Measurements from ENCODE around the gene CRADD. TPM values are rescaled to one million over a fixed set of nuclear protein-coding genes. Genes with fewer than 3 reads are reported as not detected.
"Not testable (repeated sequence)": the region's sequence is repeated elsewhere in the genome, so short reads cannot be mapped to it uniquely, and the experiment has no call there.

Gene CRADD
- total RNA-seq, 1 experiment from 2014 or later: 18.3 TPM

GRCh38 chr12:93781961-93782360 lies 104.8 kb downstream of the CRADD start:
- not testable (repeated sequence) for DNase-seq; H3K9ac ChIP-seq (ENCODE audit: low read length); H3K27ac ChIP-seq (ENCODE audit: low read length); H3K4me2 ChIP-seq (ENCODE audit: low read depth, low read length, poor library complexity, severe bottlenecking); H3K36me3 ChIP-seq (ENCODE audit: insufficient read depth, low read length); H3K9me3 ChIP-seq (ENCODE audit: low read length); H3K4me3 ChIP-seq (ENCODE audit: low read length); H4K20me1 ChIP-seq (ENCODE audit: insufficient read depth, low read depth, low read length); H3K27me3 ChIP-seq (ENCODE audit: low read length); H2AFZ ChIP-seq (ENCODE audit: low read length); H3K79me2 ChIP-seq (ENCODE audit: low read length); H3K9me2 ChIP-seq (replicated peaks; ENCODE audit: insufficient read depth, low read length)
- H3K4me1 ChIP-seq (ENCODE audit: low read length): peaks cover 19% of the 10 kb centered on the region

- no peak for DNase-seq
- no peak overlapping the region for H3K27ac ChIP-seq (ENCODE audit: low read length)
- no peak overlapping the region for H3K4me3 ChIP-seq (ENCODE audit: low read length)
- no peaks in the 10 kb centered on the region; the same call in 1 of the 2 replicates for H3K36me3 ChIP-seq (ENCODE audit: insufficient read depth, low read length)
- no peaks in the 10 kb centered on the region for H3K9me3 ChIP-seq (ENCODE audit: low read length)
- H3K27me3 ChIP-seq (ENCODE audit: low read length): no peaks in the 10 kb centered on the region
- no peak overlapping the region for H2AFZ ChIP-seq (ENCODE audit: low read length)
- H3K4me2 ChIP-seq (ENCODE audit: low read depth, low read length, poor library complexity, severe bottlenecking): no peak overlapping the region
- H3K9ac ChIP-seq (ENCODE audit: low read length): no peak overlapping the region
- H3K9me2 ChIP-seq (replicated peaks; ENCODE audit: insufficient read depth, low read length): no peaks in the 10 kb centered on the region
- H3K4me1 ChIP-seq (ENCODE audit: low read length): peaks cover 19% of the 10 kb centered on the region
- no peaks in the 10 kb centered on the region for H4K20me1 ChIP-seq (ENCODE audit: insufficient read depth, low read depth, low read length)
- no peaks in the 10 kb centered on the region for H3K79me2 ChIP-seq (ENCODE audit: low read length)
These were observed 105.7 kb downstream of the CRADD start for GRCh38 chr12:93782853-93783252.

GRCh38 chr12:93783832-93784231 lies 106.7 kb downstream of the CRADD start:
- no peak overlapping the region for H3K9ac ChIP-seq (ENCODE audit: low read length)
- DNase-seq: no peak
- no peak overlapping the region for H2AFZ ChIP-seq (ENCODE audit: low read length)
- no peaks in the 10 kb centered on the region for H3K27me3 ChIP-seq (ENCODE audit: low read length)
- no peaks in the 10 kb centered on the region; the same call in 1 of the 2 replicates for H3K36me3 ChIP-seq (ENCODE audit: insufficient read depth, low read length)
- no peaks in the 10 kb centered on the region for H3K79me2 ChIP-seq (ENCODE audit: low read length)
- H4K20me1 ChIP-seq (ENCODE audit: insufficient read depth, low read depth, low read length): no peaks in the 10 kb centered on the region
- no peak overlapping the region for H3K27ac ChIP-seq (ENCODE audit: low read length)
- no peaks in the 10 kb centered on the region for H3K9me3 ChIP-seq (ENCODE audit: low read length)
- no peak overlapping the region for H3K4me3 ChIP-seq (ENCODE audit: low read length)
- H3K9me2 ChIP-seq (replicated peaks; ENCODE audit: insufficient read depth, low read length): no peaks in the 10 kb centered on the region
- no peak overlapping the region for H3K4me2 ChIP-seq (ENCODE audit: low read depth, low read length, poor library complexity, severe bottlenecking)
- peaks cover 22% of the 10 kb centered on the region for H3K4me1 ChIP-seq (ENCODE audit: low read length)

GRCh38 chr12:93784339-93785086 lies 107.3 kb downstream of the CRADD start:
- no peaks in the 10 kb centered on the region for H3K79me2 ChIP-seq (ENCODE audit: low read length)
- no peaks in the 10 kb centered on the region for H3K9me2 ChIP-seq (replicated peaks; ENCODE audit: insufficient read depth, low read length)
- no peaks in the 10 kb centered on the region for H3K27me3 ChIP-seq (ENCODE audit: low read length)
- H3K27ac ChIP-seq (ENCODE audit: low read length): no peak overlapping the region
- peaks cover 29% of the 10 kb centered on the region for H3K4me1 ChIP-seq (ENCODE audit: low read length)
- H3K36me3 ChIP-seq (ENCODE audit: insufficient read depth, low read length): no peaks in the 10 kb centered on the region; the same call in 1 of the 2 replicates
- H4K20me1 ChIP-seq (ENCODE audit: insufficient read depth, low read depth, low read length): no peaks in the 10 kb centered on the region
- H3K9ac ChIP-seq (ENCODE audit: low read length): no peak overlapping the region
- H3K4me2 ChIP-seq (ENCODE audit: low read depth, low read length, poor library complexity, severe bottlenecking): no peak overlapping the region
- no peak overlapping the region for H3K4me3 ChIP-seq (ENCODE audit: low read length)
- DNase-seq: no peak
- H3K9me3 ChIP-seq (ENCODE audit: low read length): no peaks in the 10 kb centered on the region
- no peak overlapping the region; the same call in 1 of the 2 replicates for H2AFZ ChIP-seq (ENCODE audit: low read length)

- Histone ChIP-seq H3K79me2 (ENCODE audit: low read length) (no peaks in the 10 kb centered on the region), H4K20me1 (ENCODE audit: insufficient read depth, low read depth, low read length) (no peaks in the 10 kb centered on the region), H2AFZ (ENCODE audit: low read length) (no peak overlapping the region), H3K27ac (ENCODE audit: low read length) (no peak overlapping the region), H3K9me3 (ENCODE audit: low read length) (no peaks in the 10 kb centered on the region), H3K4me2 (ENCODE audit: low read depth, low read length, poor library complexity, severe bottlenecking) (no peak overlapping the region), H3K9me2 (replicated peaks; ENCODE audit: insufficient read depth, low read length) (no peaks in the 10 kb centered on the region), H3K9ac (ENCODE audit: low read length) (no peak overlapping the region), H3K4me1 (ENCODE audit: low read length) (peaks cover 35% of the 10 kb centered on the region), H3K27me3 (ENCODE audit: low read length) (no peaks in the 10 kb centered on the region), H3K4me3 (ENCODE audit: low read length) (no peak overlapping the region), H3K36me3 (ENCODE audit: insufficient read depth, low read length) (no peaks in the 10 kb centered on the region; the same call in 1 of the 2 replicates)
- no peak for DNase-seq
These were observed 108.3 kb downstream of the CRADD start for GRCh38 chr12:93785249-93786010.

- H3K4me1 ChIP-seq (ENCODE audit: low read length): peaks cover 35% of the 10 kb centered on the region
- H3K4me2 ChIP-seq (ENCODE audit: low read depth, low read length, poor library complexity, severe bottlenecking): no peak overlapping the region
- no peaks in the 10 kb centered on the region for H3K9me2 ChIP-seq (replicated peaks; ENCODE audit: insufficient read depth, low read length)
- H3K79me2 ChIP-seq (ENCODE audit: low read length): no peaks in the 10 kb centered on the region
- no peaks in the 10 kb centered on the region for H3K9me3 ChIP-seq (ENCODE audit: low read length)
- no peak for DNase-seq
- no peak overlapping the region for H3K4me3 ChIP-seq (ENCODE audit: low read length)
- no peak overlapping the region for H3K27ac ChIP-seq (ENCODE audit: low read length)
- no peaks in the 10 kb centered on the region for H3K27me3 ChIP-seq (ENCODE audit: low read length)
- H2AFZ ChIP-seq (ENCODE audit: low read length): no peak overlapping the region
- no peak overlapping the region for H3K9ac ChIP-seq (ENCODE audit: low read length)
- no peaks in the 10 kb centered on the region for H4K20me1 ChIP-seq (ENCODE audit: insufficient read depth, low read depth, low read length)
- H3K36me3 ChIP-seq (ENCODE audit: insufficient read depth, low read length): no peaks in the 10 kb centered on the region; the same call in 1 of the 2 replicates
These were observed 109.7 kb downstream of the CRADD start for GRCh38 chr12:93786656-93787397.

- Histone ChIP-seq H3K79me2 (ENCODE audit: low read length) (no peaks in the 10 kb centered on the region), H3K27me3 (ENCODE audit: low read length) (no peaks in the 10 kb centered on the region), H3K9me3 (ENCODE audit: low read length) (no peaks in the 10 kb centered on the region), H3K4me3 (ENCODE audit: low read length) (no peak overlapping the region), H4K20me1 (ENCODE audit: insufficient read depth, low read depth, low read length) (no peaks in the 10 kb centered on the region), H2AFZ (ENCODE audit: low read length) (no peak overlapping the region), H3K9me2 (replicated peaks; ENCODE audit: insufficient read depth, low read length) (no peaks in the 10 kb centered on the region), H3K36me3 (ENCODE audit: insufficient read depth, low read length) (no peaks in the 10 kb centered on the region; the same call in 1 of the 2 replicates), H3K9ac (ENCODE audit: low read length) (no peak overlapping the region), H3K4me1 (ENCODE audit: low read length) (peaks cover 38% of the 10 kb centered on the region), H3K4me2 (ENCODE audit: low read depth, low read length, poor library complexity, severe bottlenecking) (peak overlapping the region; percentile 35), H3K27ac (ENCODE audit: low read length) (no peak overlapping the region)
- no peak for DNase-seq
These were observed 111.7 kb downstream of the CRADD start for GRCh38 chr12:93788853-93789252.

GRCh38 chr12:93789767-93790166 lies 112.6 kb downstream of the CRADD start:
- H3K4me1 ChIP-seq (ENCODE audit: low read length): peaks cover 38% of the 10 kb centered on the region
- no peak overlapping the region for H3K4me3 ChIP-seq (ENCODE audit: low read length)
- H3K9ac ChIP-seq (ENCODE audit: low read length): no peak overlapping the region
- H3K36me3 ChIP-seq (ENCODE audit: insufficient read depth, low read length): no peaks in the 10 kb centered on the region; the same call in 1 of the 2 replicates
- no peak overlapping the region for H3K27ac ChIP-seq (ENCODE audit: low read length)
- no peaks in the 10 kb centered on the region for H3K9me3 ChIP-seq (ENCODE audit: low read length)
- peak overlapping the region; percentile 35 for H3K4me2 ChIP-seq (ENCODE audit: low read depth, low read length, poor library complexity, severe bottlenecking)
- no peaks in the 10 kb centered on the region for H4K20me1 ChIP-seq (ENCODE audit: insufficient read depth, low read depth, low read length)
- peak overlapping the region; percentile 5; the same call in 1 of the 2 replicates for H2AFZ ChIP-seq (ENCODE audit: low read length)
- DNase-seq: no peak
- no peaks in the 10 kb centered on the region for H3K27me3 ChIP-seq (ENCODE audit: low read length)
- no peaks in the 10 kb centered on the region for H3K9me2 ChIP-seq (replicated peaks; ENCODE audit: insufficient read depth, low read length)
- no peaks in the 10 kb centered on the region for H3K79me2 ChIP-seq (ENCODE audit: low read length)

Measured in Karpas-422 (cell line).